Thoracic aorta (tissue), 2 donors: ENCODE results near the gene ZNF648. TPM values are rescaled to one million over a fixed set of nuclear protein-coding genes. Genes with fewer than 3 reads are reported as not detected.
"Not testable (repeated sequence)": the region's sequence is repeated elsewhere in the genome, so short reads cannot be mapped to it uniquely, and the experiment has no call there.

ENCODE experiments used
- ATAC-seq: fragments of 150-250 bp; one replicate; pipeline ENCODE4 v1.8.0; 2017; ENCODE audit warnings: low read depth; ENCODE audit not compliant: insufficient number of reproducible peaks, low FRiP score
- DNase-seq: peaks from one replicate; pipeline ENCODE4 v3.0.0-alpha.2; 2020; ENCODE audit warnings: low spot score
- H3K27ac ChIP-seq, 2 donors: fragments of 200-600 bp; sonication (generic); 1 replicate in 1 of 2; 2 replicates in 1 of 2; pipeline ENCODE4 v1.5.1; 2016; ENCODE audit warnings: mild to moderate bottlenecking in 2 of 2, moderate library complexity in 2 of 2
- H3K27me3 ChIP-seq: fragments of 200-600 bp; sonication (generic); replicated peaks from 2 replicates; pipeline ENCODE4 v1.6.0; 2016; ENCODE audit warnings: mild to moderate bottlenecking; ENCODE audit not compliant: insufficient read depth
- H3K36me3 ChIP-seq: fragments of 200-600 bp; sonication (generic); one replicate; pipeline ENCODE4 v1.5.1; 2016
- H3K4me1 ChIP-seq, 2 donors: fragments of 200-600 bp; sonication (generic); 1 replicate in 1 of 2; 2 replicates in 1 of 2; pipeline versions ENCODE4 v1.5.1 to v1.6.0; 2016; ENCODE audit warnings: low read depth in 2 of 2, mild to moderate bottlenecking in 1 of 2; ENCODE audit not compliant: control insufficient read depth in 1 of 2
- H3K4me3 ChIP-seq: fragments of 200-600 bp; sonication (generic); 2 replicates; pipeline ENCODE4 v1.5.1; 2016; ENCODE audit warnings: mild to moderate bottlenecking
- H3K9me3 ChIP-seq: fragments of 200-600 bp; sonication (generic); 2 replicates; pipeline ENCODE4 v1.5.1; 2016
- total RNA-seq, 2 donors: library from RNA; depleted of rRNA; stranded (reverse); fragments of >200 nt; gene quantifications; one replicate each; pipeline versions ENCODE4 v1.1.0 to v1.2.3, GENCODE V29; 2016
- TF ChIP-seq, protein P1 (sequence below): fragments of 200-600 bp; sonication (generic); IDR thresholded peaks from one replicate; pipeline ENCODE4 v1.5.1; 2019; ENCODE audit warnings: antibody characterized with exemption

ZNF648 gene
- total RNA-seq, 2 donors from 2014 or later: not detected

DNA sequence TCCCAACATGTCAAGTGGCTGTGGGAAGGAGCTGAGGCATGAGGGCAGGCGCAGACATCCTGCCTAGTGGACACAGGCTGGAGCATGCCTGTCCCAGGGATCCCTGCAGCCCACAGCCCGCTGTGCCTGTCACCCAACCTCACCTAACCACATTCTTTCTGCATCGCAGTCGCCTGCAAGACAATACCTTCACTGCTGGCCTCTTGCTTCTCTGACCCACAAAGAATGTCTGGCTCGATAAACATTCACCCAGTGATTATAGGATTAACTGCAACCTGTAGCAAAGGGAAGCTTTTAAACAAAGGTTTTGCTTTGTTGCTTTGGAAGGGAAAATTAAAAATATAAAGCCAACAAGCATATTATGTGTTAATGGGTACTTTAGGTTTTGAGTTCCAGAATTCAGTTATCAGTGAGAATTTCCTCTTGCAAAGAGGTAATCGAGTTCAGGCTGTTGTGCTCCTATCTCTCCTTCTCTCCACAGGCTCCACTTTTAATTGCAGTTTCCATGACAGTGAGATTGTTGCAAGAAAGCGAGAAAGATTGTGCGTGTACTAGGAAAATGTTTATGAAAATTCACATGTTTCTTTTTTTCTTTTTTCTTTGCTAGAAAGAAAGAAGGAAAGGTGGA is 40.0 kb upstream of the ZNF648 start:
- TF ChIP-seq, protein P1, sequence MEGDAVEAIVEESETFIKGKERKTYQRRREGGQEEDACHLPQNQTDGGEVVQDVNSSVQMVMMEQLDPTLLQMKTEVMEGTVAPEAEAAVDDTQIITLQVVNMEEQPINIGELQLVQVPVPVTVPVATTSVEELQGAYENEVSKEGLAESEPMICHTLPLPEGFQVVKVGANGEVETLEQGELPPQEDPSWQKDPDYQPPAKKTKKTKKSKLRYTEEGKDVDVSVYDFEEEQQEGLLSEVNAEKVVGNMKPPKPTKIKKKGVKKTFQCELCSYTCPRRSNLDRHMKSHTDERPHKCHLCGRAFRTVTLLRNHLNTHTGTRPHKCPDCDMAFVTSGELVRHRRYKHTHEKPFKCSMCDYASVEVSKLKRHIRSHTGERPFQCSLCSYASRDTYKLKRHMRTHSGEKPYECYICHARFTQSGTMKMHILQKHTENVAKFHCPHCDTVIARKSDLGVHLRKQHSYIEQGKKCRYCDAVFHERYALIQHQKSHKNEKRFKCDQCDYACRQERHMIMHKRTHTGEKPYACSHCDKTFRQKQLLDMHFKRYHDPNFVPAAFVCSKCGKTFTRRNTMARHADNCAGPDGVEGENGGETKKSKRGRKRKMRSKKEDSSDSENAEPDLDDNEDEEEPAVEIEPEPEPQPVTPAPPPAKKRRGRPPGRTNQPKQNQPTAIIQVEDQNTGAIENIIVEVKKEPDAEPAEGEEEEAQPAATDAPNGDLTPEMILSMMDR: no peak
- H3K4me3 ChIP-seq: no peak overlapping the region
- DNase-seq (no peak), ATAC-seq (no peak)
- no peaks in the 10 kb centered on the region for H3K27me3 ChIP-seq
- peaks cover 3% of the 10 kb centered on the region for H3K9me3 ChIP-seq
- no peaks in the 10 kb centered on the region for H3K36me3 ChIP-seq
- H3K27ac ChIP-seq: no peak overlapping the region
- H3K4me1 ChIP-seq: no peaks in the 10 kb centered on the region

DNA sequence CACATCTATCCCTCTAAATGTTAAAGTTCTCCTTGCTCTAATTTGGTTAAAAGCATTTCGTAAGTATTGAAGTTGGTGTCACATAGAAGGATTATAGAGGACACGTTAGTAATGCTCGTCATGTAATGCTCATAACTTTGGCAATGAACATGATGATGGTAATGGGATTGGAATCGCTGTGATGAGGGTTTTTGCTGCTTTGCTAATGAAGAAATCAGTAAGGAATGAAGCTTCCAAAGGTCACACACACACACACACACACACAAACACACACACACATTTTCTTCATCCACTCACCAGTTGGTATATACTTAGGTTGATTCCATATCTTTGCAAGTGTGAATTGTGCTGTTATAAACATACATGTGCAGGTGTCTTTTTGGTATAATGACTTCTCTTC is 36.8 kb upstream of the ZNF648 start:
- TF ChIP-seq, protein P1: no peak
- no peak overlapping the region for H3K27ac ChIP-seq
- no peaks in the 10 kb centered on the region for H3K4me1 ChIP-seq
- H3K4me3 ChIP-seq: no peak overlapping the region
- no peak for ATAC-seq
- no peak for DNase-seq
- H3K9me3 ChIP-seq: peaks cover 3% of the 10 kb centered on the region
- no peaks in the 10 kb centered on the region for H3K27me3 ChIP-seq
- H3K36me3 ChIP-seq: no peaks in the 10 kb centered on the region

DNA sequence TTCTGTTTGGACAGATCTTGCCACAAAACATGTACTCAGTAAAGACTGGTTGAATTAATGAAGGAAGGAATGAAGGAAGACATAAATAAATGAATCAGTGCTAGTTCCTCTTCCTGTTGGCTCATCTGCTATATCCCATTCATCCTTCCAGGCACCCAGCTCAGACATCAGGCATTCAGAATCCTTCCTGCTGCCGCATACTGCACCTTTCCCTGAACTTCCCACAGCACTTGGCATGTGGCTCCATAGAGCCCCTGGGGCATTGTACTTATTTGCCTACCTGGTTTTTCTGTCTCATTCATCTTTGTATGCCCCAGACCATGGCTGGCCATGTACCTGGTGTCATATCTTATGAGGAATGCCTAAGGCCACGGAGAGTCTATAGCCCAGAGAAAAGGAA is 34.4 kb upstream of the ZNF648 start:
- H3K27ac ChIP-seq: no peak overlapping the region
- peaks cover 3 to 13% of the 10 kb centered on the region in 2 donors for H3K4me1 ChIP-seq
- no peak for ATAC-seq
- H3K36me3 ChIP-seq: no peaks in the 10 kb centered on the region
- H3K9me3 ChIP-seq: peaks cover 3% of the 10 kb centered on the region
- DNase-seq: no peak
- TF ChIP-seq, protein P1: no peak
- no peaks in the 10 kb centered on the region for H3K27me3 ChIP-seq
- no peak overlapping the region for H3K4me3 ChIP-seq

DNA sequence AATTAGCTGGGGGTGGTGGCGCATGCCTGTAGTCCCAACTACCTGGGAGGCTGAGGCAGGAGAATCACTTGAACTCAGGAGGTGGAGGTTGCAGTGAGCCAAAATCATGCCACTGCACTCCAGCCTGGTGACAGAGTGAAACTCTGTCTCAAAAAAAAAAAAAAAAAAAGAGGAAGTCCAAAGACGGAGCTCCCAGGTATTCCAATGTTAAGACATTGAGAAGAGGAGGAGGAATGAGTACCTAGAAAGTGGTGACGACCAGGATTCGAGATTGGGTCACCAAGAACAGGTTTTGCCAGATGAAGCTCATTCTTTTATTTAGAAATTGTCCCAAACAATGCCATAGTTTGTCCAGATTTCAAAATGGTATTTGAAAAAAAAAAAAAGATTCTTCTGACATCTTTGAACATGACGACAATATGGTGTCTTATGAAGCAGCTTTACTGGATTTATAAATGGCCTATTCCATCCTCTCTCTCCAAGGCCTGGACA is 33.0 kb upstream of the ZNF648 start:
- peaks cover 3 to 13% of the 10 kb centered on the region in 2 donors for H3K4me1 ChIP-seq
- not testable (repeated sequence) for H3K27ac ChIP-seq, H3K9me3 ChIP-seq, H3K4me3 ChIP-seq, H3K36me3 ChIP-seq, H3K27me3 ChIP-seq, ATAC-seq, DNase-seq

DNA sequence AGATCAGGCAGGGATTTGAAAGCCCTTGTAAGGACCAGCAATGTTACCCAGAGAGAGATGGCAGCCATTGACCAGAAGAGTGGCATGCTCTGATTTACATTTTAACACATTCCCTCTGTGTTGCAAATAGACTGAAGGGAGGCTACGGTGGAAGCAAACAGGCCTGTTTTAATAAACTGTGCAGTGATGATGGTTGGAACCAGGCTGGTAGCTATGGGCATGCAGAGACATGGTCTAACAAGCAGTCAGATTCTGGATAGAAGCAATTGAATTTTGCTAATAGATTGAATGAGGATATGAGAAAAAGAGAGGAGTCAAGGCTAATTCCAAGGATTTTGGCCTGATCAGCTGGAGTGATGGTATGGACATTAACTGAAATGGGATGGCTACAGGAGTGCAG is 32.3 kb upstream of the ZNF648 start:
- Histone ChIP-seq H3K9me3 (no peaks in the 10 kb centered on the region), H3K4me3 (no peak overlapping the region), H3K27ac (no peak overlapping the region), H3K36me3 (no peaks in the 10 kb centered on the region), H3K4me1 (peaks cover 3 to 13% of the 10 kb centered on the region in 2 donors), H3K27me3 (no peaks in the 10 kb centered on the region)
- DNase-seq (no peak), ATAC-seq (no peak)
- TF ChIP-seq, protein P1: no peak

DNA sequence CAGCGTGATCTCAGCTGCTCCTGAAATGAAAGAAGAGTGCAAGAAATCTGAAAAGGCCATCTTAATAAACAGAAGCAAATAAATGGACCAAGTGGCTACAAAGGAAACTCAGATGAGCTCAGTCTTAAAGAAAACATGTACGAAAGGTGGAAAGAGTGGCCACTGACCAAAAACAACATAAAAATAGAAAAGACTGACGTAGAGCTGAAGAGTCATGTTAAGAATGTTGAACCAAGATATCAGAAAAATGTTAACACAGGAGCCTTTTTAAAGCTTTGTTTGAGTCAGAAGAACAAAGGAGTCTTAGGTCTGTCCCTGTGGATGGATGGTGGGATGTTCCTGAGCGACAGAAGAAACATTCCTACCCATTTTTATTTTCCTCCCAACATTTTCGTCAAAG is 30.8 kb upstream of the ZNF648 start:
- ATAC-seq (no peak), DNase-seq (no peak)
- H3K4me1 ChIP-seq: peaks cover 3 to 13% of the 10 kb centered on the region in 2 donors
- no peak overlapping the region for H3K4me3 ChIP-seq
- H3K9me3 ChIP-seq: no peaks in the 10 kb centered on the region
- H3K27me3 ChIP-seq: no peaks in the 10 kb centered on the region
- no peaks in the 10 kb centered on the region for H3K36me3 ChIP-seq
- TF ChIP-seq, protein P1: no peak
- H3K27ac ChIP-seq: no peak overlapping the region
